NCI-H187 treated with DMSO at 0.1 percent for 48 hours (cell line): Measurements from ENCODE around the gene KCNT2.
"Not testable (repeated sequence)": the region's sequence is repeated elsewhere in the genome, so short reads cannot be mapped to it uniquely, and the experiment has no call there.

ENCODE experiments used
- DNase-seq: peaks from one replicate; lab custom pipeline; 2025; lab: John Stamatoyannopoulos, UW

KCNT2 gene

DNA sequence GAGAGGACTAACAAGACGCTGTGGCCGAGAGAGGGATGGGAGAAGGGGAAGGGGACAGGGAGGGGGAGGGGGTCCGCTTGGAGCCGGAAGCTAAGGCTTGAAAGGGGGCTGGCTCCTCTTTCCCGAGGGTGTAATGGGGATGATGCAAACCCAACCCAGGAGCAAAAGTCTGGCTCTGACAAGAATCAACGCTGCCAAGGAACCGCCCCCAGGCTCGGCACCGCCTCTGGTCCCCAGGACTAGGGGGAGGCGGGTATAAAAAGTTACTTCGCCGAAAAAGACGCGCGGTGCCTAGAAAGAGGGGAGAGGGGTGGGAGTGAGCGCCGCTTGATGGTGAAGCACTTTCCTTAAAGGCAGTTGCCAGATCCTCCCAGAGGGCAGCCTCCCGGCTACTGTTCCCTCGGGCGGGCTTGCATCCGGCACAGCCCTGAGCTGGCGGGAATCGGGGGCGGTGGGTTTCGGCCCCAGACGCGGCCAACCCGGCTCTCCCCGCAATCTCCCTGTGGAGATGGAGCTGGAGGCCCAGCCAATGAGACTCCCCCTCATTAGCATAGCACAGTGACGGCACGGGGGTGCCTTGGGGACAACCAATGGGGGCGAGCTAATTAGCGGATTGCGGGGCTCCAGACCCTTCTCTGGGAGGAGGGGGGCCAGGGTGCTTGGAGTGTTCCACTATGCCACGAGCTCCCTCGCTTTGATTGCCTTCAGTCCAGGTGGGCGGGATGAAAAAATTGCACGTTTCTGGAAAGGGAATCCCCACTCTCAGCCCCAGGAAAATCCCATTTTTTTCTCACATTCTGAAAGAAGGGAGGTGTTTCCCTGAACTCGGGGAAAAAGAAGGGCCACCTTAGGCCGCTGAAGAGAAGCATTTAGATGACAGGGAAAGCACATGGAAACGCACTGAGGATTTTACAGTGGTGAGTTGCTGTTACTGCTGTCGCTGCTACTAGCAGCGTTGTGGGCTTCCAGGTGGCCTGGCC, at the start of gene KCNT2:
Gene KCNT2 (minus strand): TSS at position 51 of the 980 bp plus-strand sequence. CDS start 131 bp downstream, outside the sequence.
- DNase-seq, result no peak

DNA sequence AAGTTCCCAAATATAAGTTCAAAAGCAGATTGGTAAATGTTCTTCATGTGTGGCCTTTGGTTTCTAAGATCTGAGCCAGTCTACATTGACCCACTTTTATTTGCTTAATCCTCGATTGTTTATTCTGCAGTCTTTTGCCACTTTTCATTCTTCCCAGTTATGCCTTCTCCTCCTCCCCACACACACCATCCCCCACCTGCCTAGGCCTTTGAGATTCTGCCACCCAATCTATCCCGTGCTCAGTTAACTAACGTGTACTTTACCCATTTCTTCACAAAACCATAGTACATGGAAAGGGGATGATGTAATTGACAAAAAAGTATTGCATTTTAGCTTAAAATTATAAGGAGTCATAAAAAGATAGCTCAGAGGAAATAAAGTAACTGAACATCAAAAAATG, 47.3 kb upstream of the KCNT2 start:
- DNase-seq, result no peak

DNA sequence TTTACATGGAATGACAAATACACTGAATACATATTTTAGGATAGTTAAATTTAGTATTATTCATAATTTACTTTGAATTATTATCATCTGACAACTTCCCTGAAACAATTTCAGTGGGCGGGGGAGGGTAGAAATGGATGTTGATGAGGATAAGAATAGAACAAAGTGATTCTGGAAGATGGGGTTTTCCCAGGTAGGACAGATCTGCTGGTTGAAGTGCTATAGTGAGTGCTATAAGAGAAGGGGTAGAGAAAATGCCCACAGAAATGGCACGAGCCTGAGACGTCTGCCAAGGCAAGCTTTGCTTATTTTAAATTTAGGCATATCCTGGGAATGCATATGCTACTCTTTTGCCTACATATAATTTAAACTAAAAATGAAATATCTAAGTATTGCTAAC, 46.8 kb upstream of the KCNT2 start:
- no peak for DNase-seq

DNA sequence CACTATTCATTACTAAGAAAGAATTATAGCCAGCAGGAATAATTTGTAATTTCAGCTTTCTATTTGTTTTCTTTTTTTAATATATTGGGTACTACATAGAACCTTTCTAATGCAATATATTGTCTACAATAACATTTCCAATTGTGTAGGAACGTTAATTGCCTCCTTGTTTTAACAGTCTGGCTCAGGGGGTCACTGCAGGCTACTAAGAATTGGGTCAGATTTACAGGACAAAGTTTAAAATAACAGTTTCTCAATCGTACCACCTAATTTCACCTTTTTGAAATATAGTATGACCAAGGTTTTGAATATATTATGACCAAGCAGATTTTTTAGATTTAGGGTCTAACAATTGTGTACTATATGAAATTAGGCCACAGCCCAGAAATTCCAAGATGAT, 46.0 kb upstream of the KCNT2 start:
- DNase-seq, result no peak

DNA sequence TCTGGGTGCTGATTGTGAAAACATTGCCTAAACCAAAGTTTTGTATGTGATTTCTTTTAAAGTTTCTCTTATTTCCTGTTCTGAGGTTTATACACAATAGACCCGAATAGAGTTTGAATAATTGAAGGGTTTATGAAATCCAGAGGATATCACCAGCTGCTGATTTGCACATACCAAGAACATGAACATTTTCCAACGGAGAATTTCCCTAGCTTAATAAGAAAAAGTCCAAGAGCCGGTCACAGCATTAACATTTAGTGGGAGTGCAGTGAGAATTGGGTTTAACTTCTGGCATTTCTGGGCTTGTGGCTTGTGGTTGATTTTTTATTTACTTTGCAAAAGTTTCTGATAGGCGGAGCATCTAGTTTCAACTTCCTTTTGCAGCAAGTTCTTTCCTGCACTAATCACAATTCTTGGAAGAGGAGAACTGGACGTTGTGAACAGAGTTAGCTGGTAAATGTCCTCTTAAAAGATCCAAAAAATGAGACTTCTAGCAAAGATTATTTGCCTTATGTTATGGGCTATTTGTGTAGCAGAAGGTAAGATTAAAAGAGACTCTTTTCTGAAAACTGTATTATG, 43.5 kb upstream of the KCNT2 start, which contains the start of gene CFH:
Gene CFH (plus strand): TSS at position 407 of the 579 bp plus-strand sequence. CDS start 75 bp downstream, at position 482.
- DNase-seq, result no peak

DNA sequence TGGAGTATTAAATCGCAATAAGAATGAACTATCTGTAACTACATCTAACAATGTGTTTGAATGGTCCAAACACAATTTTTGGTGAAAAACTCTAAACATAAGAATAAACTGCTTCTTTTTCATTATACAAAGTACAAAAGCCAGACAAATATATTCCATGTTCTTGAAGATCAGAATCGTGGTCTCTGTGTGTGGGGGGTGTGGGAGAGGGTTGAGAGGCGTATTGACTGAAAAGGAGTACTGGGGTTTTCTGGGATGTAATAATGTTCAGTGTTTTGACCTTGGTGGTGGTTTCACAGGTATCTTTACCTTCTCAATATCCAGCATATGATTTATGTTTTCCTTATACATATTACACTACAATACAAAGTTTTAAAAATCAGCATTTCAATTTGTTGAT, 42.8 kb upstream of the KCNT2 start:
- DNase-seq, result no peak

DNA sequence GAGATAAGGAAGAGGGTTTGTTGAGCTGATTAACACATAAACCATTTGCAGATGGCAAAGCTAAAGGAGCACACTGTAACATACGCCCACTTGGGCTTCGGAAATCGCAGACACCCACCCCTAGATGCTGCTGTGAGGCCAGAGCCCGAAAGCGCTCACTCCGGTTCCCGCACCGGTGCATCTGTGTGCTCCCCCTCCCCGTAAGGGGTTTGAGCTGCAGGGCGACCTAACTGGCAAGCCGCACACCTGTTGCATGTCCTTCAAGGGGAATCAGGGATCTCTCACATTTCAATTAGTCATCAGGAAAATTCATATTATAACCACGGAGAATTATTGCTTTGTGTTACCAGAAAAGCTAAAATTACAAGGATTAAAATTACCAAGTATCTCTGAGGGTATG, 42.2 kb upstream of the KCNT2 start:
- DNase-seq, result no peak

DNA sequence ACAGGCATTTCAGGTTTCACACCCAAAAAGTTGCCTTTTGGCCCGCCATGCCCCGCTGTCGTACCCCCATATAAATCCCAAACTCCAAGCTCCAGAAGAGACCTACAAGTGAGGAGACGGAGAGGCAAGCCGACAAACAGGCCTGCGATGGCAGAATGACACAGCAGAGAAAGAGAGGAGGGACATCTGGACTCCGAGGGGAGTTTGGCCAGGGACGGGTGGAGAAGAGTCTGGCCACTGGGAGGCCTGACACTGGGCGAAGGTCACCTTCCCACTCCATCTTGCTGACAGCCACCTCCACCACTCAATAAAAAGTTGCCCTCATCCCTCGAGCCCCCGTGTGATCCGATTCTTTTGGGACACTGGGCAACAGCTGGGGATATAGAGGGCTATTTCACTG, 41.8 kb upstream of the KCNT2 start:
- DNase-seq, result no peak

DNA sequence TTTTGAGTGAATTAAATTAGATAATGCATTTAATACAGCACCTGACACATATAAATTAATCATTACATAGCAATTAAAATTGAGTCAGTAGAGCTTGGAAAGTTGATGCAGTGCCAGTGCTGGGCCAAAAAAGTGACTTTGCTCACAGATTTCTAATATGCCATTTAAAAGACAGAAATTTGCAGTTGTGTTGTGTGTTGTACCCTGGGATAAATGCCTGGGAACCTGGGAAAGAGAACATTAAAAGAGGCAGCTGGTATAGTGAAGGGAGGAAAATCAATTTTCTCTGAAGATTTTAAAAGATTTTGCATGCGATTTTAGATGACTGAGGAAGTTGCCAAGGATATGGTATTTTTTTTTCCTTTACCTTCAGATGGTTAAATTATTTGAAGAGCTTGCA, 32.7 kb upstream of the KCNT2 start:
- DNase-seq, result no peak

DNA sequence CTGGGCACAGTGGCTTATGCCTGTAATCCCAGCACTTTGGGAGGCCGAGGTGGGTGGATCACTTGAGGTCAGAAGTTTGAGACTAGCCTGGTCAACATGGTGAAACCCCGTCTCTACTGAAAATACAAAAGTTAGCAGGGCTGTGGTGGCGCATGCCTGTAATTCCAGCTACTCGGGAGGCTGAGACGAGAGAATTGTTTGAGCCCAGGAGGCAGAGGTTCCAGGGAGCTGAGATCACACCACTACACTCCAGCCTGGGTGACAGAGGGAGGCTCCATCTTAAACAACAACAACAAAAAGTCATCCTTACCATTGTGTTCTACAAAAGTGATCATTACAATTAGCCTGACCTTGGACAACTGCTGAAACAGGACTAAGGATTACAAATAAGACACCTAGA, 31.1 kb upstream of the KCNT2 start:
- not testable (repeated sequence) for DNase-seq

DNA sequence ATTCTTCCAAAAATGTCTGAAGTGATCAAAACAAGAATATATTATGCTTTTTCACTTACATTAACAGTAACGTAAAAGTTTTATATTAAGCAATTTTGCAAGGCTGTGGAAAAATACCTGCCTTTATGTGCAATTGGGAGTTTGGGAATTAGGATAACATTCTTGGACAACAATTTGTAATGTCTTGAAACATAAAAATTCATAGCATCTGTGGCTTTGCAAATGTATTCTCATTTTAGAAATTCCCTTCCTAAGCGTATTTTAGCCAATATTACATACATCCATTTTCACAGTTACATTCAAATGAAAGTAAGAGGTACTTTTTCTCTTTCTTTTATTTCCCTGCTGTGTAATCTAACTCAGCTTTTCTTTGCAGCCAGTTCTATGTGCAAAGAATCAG, 30.2 kb upstream of the KCNT2 start:
- DNase-seq, result no peak

DNA sequence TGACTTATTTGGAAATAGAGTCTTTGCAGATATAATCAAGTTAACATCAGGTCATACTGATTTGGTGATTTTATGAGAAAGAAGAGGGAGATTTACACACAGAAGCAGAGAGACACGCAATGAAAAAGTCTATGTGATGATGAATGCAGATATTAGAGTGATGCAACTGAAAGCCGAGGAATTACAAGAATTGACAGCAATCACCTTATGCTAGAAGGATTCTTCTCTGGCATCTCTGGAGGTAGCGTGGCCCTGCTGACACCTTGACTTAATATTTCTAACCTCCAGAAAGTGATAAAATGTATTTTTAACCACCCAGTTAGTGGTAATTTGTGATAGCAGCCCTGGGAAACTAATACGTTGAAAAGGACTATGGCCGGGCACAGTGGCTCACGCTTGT, 29.4 kb upstream of the KCNT2 start:
- no peak for DNase-seq

DNA sequence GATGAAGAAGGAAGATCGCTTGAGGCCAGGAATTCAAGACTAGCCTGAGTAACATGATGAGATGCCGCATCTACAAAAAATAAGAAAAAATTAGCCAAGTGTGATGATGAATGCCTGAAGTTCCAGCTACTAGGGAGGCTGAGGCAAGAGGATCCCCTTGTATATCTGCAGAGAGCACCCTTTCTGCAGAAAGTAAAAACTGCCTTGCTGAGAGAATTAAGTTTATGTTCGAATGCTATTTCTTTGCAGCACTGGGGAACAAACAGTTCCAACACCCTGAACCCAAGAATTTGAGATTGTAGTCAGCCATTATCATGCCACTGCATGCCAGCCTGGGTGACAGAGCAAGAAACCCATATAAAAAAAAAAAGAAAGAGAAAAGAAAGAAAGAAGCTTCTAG, 20.6 kb upstream of the KCNT2 start:
- no peak for DNase-seq

DNA sequence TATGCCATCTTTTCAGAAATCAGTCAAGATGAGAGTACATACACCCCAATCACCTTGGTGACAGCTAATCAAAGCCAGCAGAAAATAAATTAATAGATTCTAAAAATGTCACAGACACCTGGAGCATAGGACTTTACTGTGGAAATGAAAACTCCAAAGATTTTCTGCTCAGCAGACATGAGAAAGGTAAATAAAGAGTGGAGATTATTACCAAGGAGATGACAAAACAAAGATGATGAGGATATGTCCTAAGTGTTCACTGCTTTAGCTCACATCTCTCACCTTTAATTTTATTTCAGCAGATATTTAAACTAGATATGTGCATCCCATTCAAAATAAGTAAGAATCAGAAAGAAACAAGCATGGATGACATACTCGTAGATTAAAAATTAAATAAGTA, 14.8 kb upstream of the KCNT2 start:
- no peak for DNase-seq

DNA sequence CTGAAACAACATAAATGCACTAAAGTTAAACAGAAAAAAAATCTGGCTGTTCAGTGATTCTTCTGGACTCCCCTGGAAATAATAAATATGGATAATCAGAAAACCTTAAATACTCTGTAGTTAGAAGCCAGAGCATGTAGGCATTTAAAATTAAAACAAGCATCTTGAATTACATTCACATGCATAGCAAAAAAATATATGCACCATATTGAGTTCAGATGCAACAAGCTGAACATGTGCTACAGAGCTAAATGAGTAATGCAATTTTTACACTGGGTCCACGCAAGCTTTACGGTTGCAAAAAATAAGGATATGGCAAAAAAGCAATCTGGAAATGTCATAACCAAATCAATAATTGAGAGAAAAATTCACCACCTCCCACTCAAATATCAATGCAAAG, 11.5 kb upstream of the KCNT2 start:
- no peak for DNase-seq

DNA sequence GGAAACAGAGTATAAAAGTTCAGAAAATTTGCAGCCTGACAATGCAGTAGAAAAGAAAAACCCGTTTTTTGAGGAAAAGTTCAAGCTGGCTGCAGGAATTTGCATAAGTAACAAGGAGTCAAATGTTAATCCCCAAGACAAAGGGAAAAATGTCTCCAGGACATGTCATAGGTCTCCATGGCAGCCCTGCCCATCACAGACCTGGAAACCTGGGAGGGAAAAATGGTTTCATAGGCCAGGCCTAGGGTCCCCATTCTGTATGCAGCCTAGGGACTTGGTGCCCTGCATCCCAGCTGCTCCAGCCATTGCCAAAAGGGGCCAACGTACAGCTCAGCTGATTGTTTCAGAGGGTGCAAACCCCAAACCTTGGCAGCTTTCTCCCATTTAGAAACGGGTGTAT, 3.6 kb upstream of the KCNT2 start:
- no peak for DNase-seq

DNA sequence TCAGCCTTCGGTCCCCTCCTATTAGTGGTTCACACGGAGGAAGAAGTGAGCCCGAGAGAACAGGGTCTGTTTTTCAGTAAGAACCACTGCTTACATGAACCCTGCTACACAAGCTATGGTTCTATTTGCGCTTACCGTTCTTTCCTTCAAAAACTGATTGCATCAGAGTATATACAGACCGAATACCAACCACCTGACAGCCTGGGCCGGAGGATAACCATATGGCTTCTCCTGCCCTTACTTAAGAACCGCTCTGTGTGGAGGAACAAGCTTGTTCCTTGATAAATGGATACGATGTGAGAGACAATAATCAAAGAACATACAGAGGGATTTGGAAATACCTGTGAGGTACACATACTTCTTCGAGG, 1.1 kb upstream of the KCNT2 start:
- no peak for DNase-seq

DNA sequence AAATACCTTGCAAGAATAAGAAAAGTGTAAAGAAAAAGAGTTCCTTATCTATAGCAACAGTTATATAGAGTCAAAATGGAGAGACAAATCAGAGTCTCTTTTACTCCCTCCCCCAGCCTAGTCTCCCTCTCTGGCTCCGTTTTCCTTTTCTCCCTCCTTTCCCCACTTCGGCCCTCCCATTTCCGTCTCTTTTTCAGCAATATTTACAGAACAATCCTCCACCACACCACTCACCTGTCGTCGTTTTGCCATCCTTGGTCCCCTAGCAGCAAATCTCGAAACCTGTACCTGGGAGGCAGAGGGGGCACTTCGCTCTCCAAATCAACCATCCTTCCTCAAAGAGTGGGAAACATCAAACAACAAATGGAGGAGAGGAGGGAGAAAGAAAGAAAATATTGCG, 259 bp downstream of the KCNT2 start:
- DNase-seq, result no peak

DNA sequence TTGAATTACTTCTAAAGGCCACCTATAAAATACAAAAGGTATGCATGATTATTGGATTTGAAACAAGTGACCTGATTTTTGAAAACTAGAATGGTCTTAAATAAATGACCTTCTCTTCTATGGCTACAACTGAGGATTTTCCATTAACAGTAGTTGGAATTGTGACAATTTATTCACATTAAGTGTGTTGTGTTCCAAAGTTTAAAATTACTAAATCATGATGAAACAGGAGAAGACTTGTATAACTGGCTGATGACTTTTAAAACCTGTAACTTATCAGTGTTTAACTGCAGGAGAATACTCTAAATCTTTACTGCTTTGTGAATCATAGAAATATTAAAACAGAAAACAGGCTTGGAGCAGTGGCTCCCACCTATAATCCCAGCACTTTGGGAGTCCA, 4.6 kb downstream of the KCNT2 start:
- no peak for DNase-seq

DNA sequence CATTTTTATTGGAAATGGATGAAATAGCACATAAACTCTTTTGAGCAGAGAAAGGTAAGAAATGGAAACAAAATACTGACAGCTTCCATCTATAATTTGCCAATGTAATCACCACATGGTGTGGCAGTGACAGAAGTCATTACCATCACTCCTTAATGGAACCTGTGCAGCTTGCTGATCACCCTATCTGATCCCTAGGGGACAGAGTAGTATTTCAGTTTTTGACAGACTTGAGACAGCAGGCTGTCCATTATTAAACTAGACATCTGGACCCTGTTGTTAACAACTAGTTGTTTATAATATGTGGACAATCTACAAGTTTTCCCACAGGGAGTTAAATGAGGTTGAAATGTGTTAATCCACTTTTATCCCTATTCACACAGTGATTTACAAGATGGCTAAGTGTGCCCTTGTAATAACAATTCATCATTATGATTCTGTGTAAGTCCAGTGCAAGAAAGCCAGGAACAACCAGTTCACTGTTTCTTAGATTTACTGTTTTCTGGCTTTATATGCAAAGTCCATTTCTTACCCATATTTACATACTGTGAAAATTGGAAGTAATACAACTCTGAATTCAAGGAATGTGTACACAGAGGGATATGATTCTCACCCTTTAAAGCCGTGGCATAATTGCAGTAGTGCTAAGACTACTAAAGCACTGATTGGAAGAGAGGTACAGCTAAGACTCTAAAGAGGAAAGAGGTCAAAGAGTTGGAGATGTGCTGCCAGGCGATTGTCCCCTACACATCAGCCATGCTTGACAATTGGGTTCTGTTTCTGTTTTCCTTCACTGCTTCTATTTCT, 9.1 kb downstream of the KCNT2 start:
- no peak for DNase-seq

DNA sequence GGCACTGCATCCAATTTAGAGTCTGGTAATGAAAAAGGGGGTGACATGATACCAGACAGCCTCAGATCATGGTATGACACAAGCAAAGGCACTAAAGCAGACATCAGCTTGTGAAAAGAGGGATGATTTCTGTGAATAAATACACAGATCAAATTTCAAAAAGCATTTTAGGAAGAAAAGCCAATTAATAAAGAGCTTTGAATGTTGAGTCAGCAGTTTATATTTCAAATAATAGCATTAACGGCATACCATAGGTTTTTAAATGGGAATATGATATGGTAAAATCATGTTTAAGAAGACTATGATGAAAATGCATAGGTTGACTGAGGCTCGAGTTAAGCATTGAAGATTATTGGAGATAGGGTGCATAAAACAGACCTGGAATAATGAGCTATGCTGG, 13.5 kb downstream of the KCNT2 start:
- no peak for DNase-seq

DNA sequence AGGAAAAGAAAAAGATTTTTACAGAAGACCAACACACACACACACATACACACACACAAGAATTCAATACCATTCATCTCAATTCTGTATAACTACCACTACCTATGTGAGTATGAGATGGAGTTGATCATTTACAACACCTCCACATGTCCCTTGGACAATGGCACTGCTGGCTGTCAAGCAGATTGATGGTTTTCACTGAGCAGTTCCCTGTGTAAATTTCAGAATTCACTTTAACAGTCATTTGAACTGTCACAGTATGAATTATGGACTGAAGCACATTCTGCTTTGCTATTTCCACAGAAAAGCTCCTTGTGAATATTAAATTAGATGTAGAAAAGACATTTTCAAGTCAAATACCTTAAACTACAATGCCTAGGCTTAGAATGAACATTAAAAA, 14.3 kb downstream of the KCNT2 start:
- DNase-seq, result no peak

DNA sequence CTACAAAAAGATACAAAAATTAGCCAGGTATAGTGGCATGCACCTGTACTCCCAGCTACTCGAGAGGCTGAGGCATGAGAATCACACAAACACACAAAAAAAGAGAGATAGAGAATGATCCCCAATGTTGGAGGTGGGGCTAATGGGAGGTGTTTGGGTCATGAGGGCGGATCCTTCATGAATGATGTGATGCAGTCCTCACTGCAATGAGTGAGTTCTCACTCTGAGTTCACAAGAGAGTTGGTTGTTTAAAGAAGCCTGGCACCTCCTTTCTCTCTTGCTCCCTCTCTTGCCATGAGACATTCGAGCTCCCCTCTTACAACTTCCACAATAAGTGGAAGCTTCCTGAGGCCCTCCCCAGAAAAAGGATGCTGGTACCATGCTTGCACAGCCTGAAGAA, 17.3 kb downstream of the KCNT2 start:
- DNase-seq, result no peak
